HCT116 (cell line): ENCODE data around the gene SPSB3. TPM values are rescaled to one million over a fixed set of nuclear protein-coding genes. Genes with fewer than 3 reads are reported as not detected.

ENCODE experiments used
- ATAC-seq: fragments of 200-7000 bp; cut with Tn5 transposase; 2 replicates; pipeline ENCODE4 v1.9.1; 2020; ENCODE audit warnings: mild to moderate bottlenecking, moderate library complexity
- BruUV-seq: library from RNA; stranded (reverse); fragments of 400-500 nt; replicated peaks from 2 replicates; lab custom pipeline; 2021; lab: Mats Ljungman, UMichigan
- CTCF ChIA-PET: fragments of 300-600 bp; sonication (Branson Sonifier 250); formaldehyde crosslinking; loops from one replicate; lab custom pipeline; 2021; ENCODE audit warnings: antibody characterized with exemption; lab: Charles Lee
- POLR2A ChIA-PET: fragments of 300-600, 350-600 bp; sonication (Branson Sonifier 250); formaldehyde crosslinking; loops from one replicate; lab custom pipeline; 2021; ENCODE audit warnings: antibody characterized with exemption; lab: Charles Lee
- RAD21 ChIA-PET, 2 experiments: fragments of 300-600 bp; sonication (Branson Sonifier 250); formaldehyde crosslinking; loops; one replicate each; lab custom pipeline; 2023; ENCODE audit warnings: low total read pairs in 2 of 2; ENCODE audit not compliant: uncharacterized antibody in 2 of 2, unreplicated experiment in 2 of 2, low non-redundant PET in 1 of 2; lab: Charles Lee
- DNase-seq: peaks from one replicate; pipeline ENCODE4 v3.0.0-alpha.2; 2010; ENCODE audit warnings: low read depth, low spot score
- H2AFZ ChIP-seq: fragments of 200-600 bp; shearing (Covaris generic), sonication (generic); 2 replicates; pipeline ENCODE4 v1.6.1; 2017; ENCODE audit warnings: low read depth, mixed run types, mixed read lengths, antibody characterized with exemption, low read length; ENCODE audit not compliant: poor library complexity, severe bottlenecking
- H3K27ac ChIP-seq: 2 replicates; pipeline ENCODE4 v1.5.1; 2012; ENCODE audit warnings: low read depth, low read length
- H3K27me3 ChIP-seq: fragments of 200-600 bp; sonication (generic); 2 replicates; pipeline ENCODE4 v1.6.1; 2016; ENCODE audit warnings: mixed run types, low read length, mixed read lengths; ENCODE audit not compliant: insufficient read depth
- H3K36me3 ChIP-seq, 2 experiments: fragments of 200-500 bp in 1 of 2; fragments of 200-600 bp in 1 of 2; sonication (Bioruptor generic) in 1 of 2; sonication (generic) in 1 of 2; 2 replicates each; pipeline versions ENCODE4 v1.5.1 to v1.6.1; 2014 to 2016; ENCODE audit warnings: low read length in 2 of 2, inconsistent platforms in 1 of 2, mixed read lengths in 1 of 2, mixed run types in 1 of 2; ENCODE audit not compliant: insufficient read depth in 2 of 2, control insufficient read depth in 1 of 2
- H3K4me1 ChIP-seq, 2 experiments: fragments of 200-600 bp in 1 of 2; sonication (generic) in 1 of 2; 2 replicates each; pipeline versions ENCODE4 v1.5.1 to v1.6.1; 2012 to 2017; ENCODE audit warnings: low read length in 2 of 2, inconsistent platforms in 1 of 2, mild to moderate bottlenecking in 1 of 2, mixed read lengths in 1 of 2, mixed run types in 1 of 2, moderate library complexity in 1 of 2; ENCODE audit not compliant: insufficient read depth in 2 of 2, control insufficient read depth in 1 of 2
- H3K4me2 ChIP-seq: fragments of 200-600 bp; sonication (generic); 2 replicates; pipeline ENCODE4 v1.6.1; 2017; ENCODE audit warnings: mixed run types, low read length, mixed read lengths
- H3K4me3 ChIP-seq, 2 experiments: fragments of 200-600 bp in 1 of 2; sonication (generic) in 1 of 2; replicated peaks in 1 of 2; 2 replicates each; pipeline ENCODE4 v1.5.1; 2011 to 2016; ENCODE audit warnings: low read length in 2 of 2, control low read depth in 1 of 2, low read depth in 1 of 2, mild to moderate bottlenecking in 1 of 2, mixed read lengths in 1 of 2, mixed run types in 1 of 2
- H3K79me2 ChIP-seq: fragments of 200-600 bp; sonication (generic); 2 replicates; pipeline ENCODE4 v1.6.1; 2017; ENCODE audit warnings: mild to moderate bottlenecking, mixed run types, low read length, moderate library complexity, mixed read lengths; ENCODE audit not compliant: insufficient read depth
- H3K9ac ChIP-seq: fragments of 200-600 bp; sonication (generic); 2 replicates; pipeline ENCODE4 v1.6.1; 2016; ENCODE audit warnings: low read length, mixed read lengths
- H3K9me2 ChIP-seq: fragments of 200-600 bp; sonication (generic), shearing (Covaris generic); 2 replicates; pipeline ENCODE4 v1.6.1; 2017; ENCODE audit warnings: mixed run types, mild to moderate bottlenecking, moderate library complexity; ENCODE audit not compliant: insufficient read depth
- H3K9me3 ChIP-seq, 2 experiments: fragments of 200-500 bp in 1 of 2; fragments of 200-600 bp in 1 of 2; sonication (Bioruptor generic) in 1 of 2; sonication (generic) in 1 of 2; 2 replicates each; pipeline ENCODE4 v1.6.1; 2014 to 2017; ENCODE audit warnings: low read length in 2 of 2, mixed read lengths in 2 of 2, inconsistent platforms in 1 of 2, low read depth in 1 of 2, mild to moderate bottlenecking in 1 of 2, mixed run types in 1 of 2, moderate library complexity in 1 of 2; ENCODE audit not compliant: control insufficient read depth in 1 of 2, insufficient read depth in 1 of 2
- H4K20me1 ChIP-seq: fragments of 200-600 bp; sonication (generic), shearing (Covaris generic); 2 replicates; pipeline ENCODE4 v1.6.1; 2017; ENCODE audit warnings: mixed run types, mild to moderate bottlenecking, moderate library complexity; ENCODE audit not compliant: insufficient read depth
- CBX3 ChIP-seq: IDR thresholded peaks from 2 replicates; pipeline ENCODE4 v1.6.1; 2012; ENCODE audit warnings: low read depth
- CEBPB ChIP-seq: IDR thresholded peaks from 2 replicates; pipeline ENCODE4 v1.6.1; 2012; ENCODE audit warnings: low read depth
- EZH2 ChIP-seq: fragments of 200-600 bp; sonication (generic); IDR thresholded peaks from 2 replicates; pipeline ENCODE4 v1.6.1; 2017; ENCODE audit warnings: antibody characterized with exemption, mixed run types
- EZH2phosphoT487 ChIP-seq: fragments of 200-600 bp; IDR thresholded peaks from 2 replicates; pipeline ENCODE4 v1.6.1; 2018; ENCODE audit warnings: antibody characterized with exemption, borderline replicate concordance
- FOSL1 ChIP-seq: IDR thresholded peaks from 2 replicates; pipeline ENCODE4 v1.6.1; 2012; ENCODE audit warnings: low read depth
- MAX ChIP-seq: IDR thresholded peaks from 2 replicates; pipeline ENCODE4 v1.6.1; 2012
- POLR2A ChIP-seq: IDR thresholded peaks from 2 replicates; pipeline ENCODE4 v1.7.0; 2011; ENCODE audit warnings: borderline replicate concordance; ENCODE audit not compliant: insufficient read depth, insufficient read length; ENCODE audit errors: extremely low read depth
- POLR2AphosphoS5 ChIP-seq: IDR thresholded peaks from 2 replicates; pipeline ENCODE4 v1.6.1; 2011; ENCODE audit warnings: mild to moderate bottlenecking, low read depth, low read length, moderate library complexity
- REST ChIP-seq: IDR thresholded peaks from 2 replicates; pipeline ENCODE4 v1.6.1; 2012; ENCODE audit warnings: low read depth
- SIN3A ChIP-seq: IDR thresholded peaks from 2 replicates; pipeline ENCODE4 v1.6.1; 2012; ENCODE audit warnings: low read depth
- SRF ChIP-seq: IDR thresholded peaks from 2 replicates; pipeline ENCODE4 v1.6.1; 2012; ENCODE audit warnings: low read depth
- ZBTB33 ChIP-seq: IDR thresholded peaks from 2 replicates; pipeline ENCODE4 v1.6.1; 2011; ENCODE audit warnings: mild to moderate bottlenecking, low read length, moderate library complexity; ENCODE audit not compliant: insufficient replicate concordance; ENCODE audit errors: extremely low read depth
- ZFX ChIP-seq: fragments of 450-650 bp; IDR thresholded peaks from 2 replicates; pipeline ENCODE4 v1.6.1; 2017
- ZNF274 ChIP-seq: fragments of 200-500 bp; sonication (Bioruptor generic); IDR thresholded peaks from 2 replicates; pipeline ENCODE4 v1.6.1; 2014; ENCODE audit warnings: mild to moderate bottlenecking, low read depth, low read length, inconsistent platforms
- intact Hi-C: fragments of 100-400 bp; cut with micrococcal nuclease; formaldehyde crosslinking; loops from 2 replicates; pipeline ENCODE4 v1.10.0; 2022
- total RNA-seq: library from RNA; stranded (reverse); gene quantifications from one replicate; pipeline ENCODE4 v1.2.1, GENCODE V29; 2021; ENCODE audit not compliant: unreplicated experiment

The SPSB3 gene
- total RNA-seq, 1 experiment from 2014 or later, result 31.6 TPM

GRCh38 chr16:1791256-1791942 is 9.0 kb upstream of the SPSB3 start:
- Histone ChIP-seq H3K79me2 (peaks cover 12% of the 10 kb centered on the region; the same call in 1 of the 2 replicates), H3K36me3 (no peaks in the 10 kb centered on the region; a peak in 1 of 4 replicates), H3K9me3 (no peaks in the 10 kb centered on the region), H3K4me1 (no peaks in the 10 kb centered on the region), H3K9ac (no peak overlapping the region), H3K27me3 (no peaks in the 10 kb centered on the region), H3K4me3 (no peak overlapping the region), H3K4me2 (no peak overlapping the region), H3K9me2 (no peaks in the 10 kb centered on the region), H3K27ac (no peak overlapping the region), H2AFZ (no peak overlapping the region), H4K20me1 (no peaks in the 10 kb centered on the region)
- ChIA-PET CTCF (no interaction called here), POLR2A (no interaction called here), RAD21 (no interaction called here)
- BruUV-seq, result no TSS peak
- TF ChIP-seq MAX (no peak), CBX3 (no peak), ZFX (no peak), POLR2AphosphoS5 (no peak), FOSL1 (no peak)
- intact Hi-C loops, result no loop called here
- ATAC-seq (no peak), DNase-seq (no peak)

GRCh38 chr16:1790611-1791255 is 8.4 kb upstream of the SPSB3 start:
- H2AFZ ChIP-seq, result no peak overlapping the region
- peaks cover 19% of the 10 kb centered on the region; the same call in 1 of the 2 replicates for H3K79me2 ChIP-seq
- H3K9me2 ChIP-seq, result no peaks in the 10 kb centered on the region
- DNase-seq (no peak), ATAC-seq (no peak)
- no peaks in the 10 kb centered on the region for H3K9me3 ChIP-seq
- ChIA-PET POLR2A (no interaction called here), CTCF (no interaction called here), RAD21 (no interaction called here)
- no peak overlapping the region for H3K4me3 ChIP-seq
- no peak overlapping the region for H3K4me2 ChIP-seq
- no peaks in the 10 kb centered on the region for H3K27me3 ChIP-seq
- no peak overlapping the region for H3K9ac ChIP-seq
- BruUV-seq, result no TSS peak
- no peak overlapping the region; the same call in 1 of the 2 replicates for H3K27ac ChIP-seq
- H4K20me1 ChIP-seq, result no peaks in the 10 kb centered on the region
- no peaks in the 10 kb centered on the region for H3K4me1 ChIP-seq
- no peaks in the 10 kb centered on the region; a peak in 2 of 4 replicates for H3K36me3 ChIP-seq
- intact Hi-C loops, result no loop called here
- TF ChIP-seq POLR2A (no peak), CBX3 (no peak), REST (no peak), SIN3A (no peak), EZH2 (no peak), ZBTB33 (no peak), SRF (no peak), CEBPB (no peak), ZNF274 (no peak), EZH2phosphoT487 (no peak)
